ENCODE results near the gene P2RY2. TPM values are rescaled to one million over a fixed set of nuclear protein-coding genes. Genes with fewer than 3 reads are reported as not detected.

The P2RY2 gene
- total and polyA plus RNA-seq, 10 of the 15 experiments (the other 5 are each of a cell fraction or from before 2014, with no cell fraction given) = 0.03 to 0.23 (median 0.17) TPM; not detected in 7

DNA sequence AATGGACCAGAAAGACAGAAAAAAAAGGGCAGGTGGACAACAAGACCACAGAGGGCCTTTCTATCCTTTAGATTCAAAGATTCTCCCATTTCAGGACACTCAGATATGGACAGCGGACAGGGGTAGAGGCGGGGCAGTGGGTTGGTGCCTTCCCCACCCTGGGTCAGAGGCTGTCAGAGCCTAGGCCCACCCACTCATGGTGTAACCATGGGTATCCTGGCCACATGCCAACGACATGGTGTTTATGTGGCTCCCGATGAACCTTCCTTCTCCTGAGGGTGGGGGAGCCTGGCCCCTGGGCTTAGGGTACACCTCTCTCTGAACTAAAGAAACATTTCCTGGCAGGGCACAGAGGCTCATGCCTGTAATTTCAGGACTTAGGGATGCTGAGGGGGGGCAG is 14.3 kb upstream of the P2RY2 start:
- Histone ChIP-seq H2AFZ (ENCODE audit: control insufficient read depth, low read depth, low read length) (no peak overlapping the region), H3K4me1 (ENCODE audit: control insufficient read depth, insufficient read depth, low read length) (no peaks in the 10 kb centered on the region), H3K4me2 (ENCODE audit: control insufficient read depth, insufficient read depth) (no peak overlapping the region), H3K4me3 (no peak overlapping the region), H3K9me3 (replicated peaks; ENCODE audit: control insufficient read depth, insufficient read depth, low read length) (no peaks in the 10 kb centered on the region), H3K9ac (ENCODE audit: control insufficient read depth, insufficient read depth, low read length) (no peak overlapping the region), H3K79me2 (ENCODE audit: control insufficient read depth, insufficient read depth, low read length) (no peaks in the 10 kb centered on the region), H3K27me3 (replicated peaks in 1 of 2; ENCODE audit: control insufficient read depth in 2 of 2, insufficient read depth in 2 of 2, low read length in 1 of 2) (no peaks in the 10 kb centered on the region), H3K36me3 (ENCODE audit: control insufficient read depth in 2 of 2, insufficient read depth in 2 of 2, low read length in 1 of 2) (no peaks in the 10 kb centered on the region), H3K27ac (ENCODE audit: control insufficient read depth, insufficient read depth) (no peak overlapping the region), H4K20me1 (ENCODE audit: control insufficient read depth, insufficient read depth) (no peaks in the 10 kb centered on the region)
- ATAC-seq = no peak
- CTCF ChIA-PET = interaction anchor here (1.8 to 1.9 kb wide), 2 partner anchors 9 to 33 kb away, joined by 5 to 8 read pairs; no protein-coding TSS in a partner anchor
- WGBS (ENCODE audit: insufficient coverage, insufficient replicate concordance, low lambda C conversion rate, missing lambda C conversion rate) = 41% methylated on average over 4 of the region's 4 CpGs
- in situ Hi-C loops (cut with MboI) (no loop called here), intact Hi-C loops (cut with micrococcal nuclease; ENCODE audit: unreplicated experiment) (no loop called here)
- no peak for FAIRE-seq
- TF ChIP-seq TCF7 (IDR thresholded peaks at IDR 0.05; ENCODE audit: borderline replicate concordance) = no peak
- no peak for TF ChIP-seq ZZZ3 (IDR thresholded peaks at IDR 0.05; ENCODE audit: control insufficient read depth, insufficient read length, low read depth)
- no peak for TF ChIP-seq YY1 (IDR thresholded peaks at IDR 0.05; ENCODE audit: low read depth, low read length)
- DNase-seq (ENCODE audit: low read depth, low spot score) = no peak
- no TSS peak for BruUV-seq (replicated peaks)
- SMC1A ChIA-PET (ENCODE audit: uncharacterized antibody, unreplicated experiment) = no interaction called here
- POLR2A ChIA-PET = no interaction called here
- RAD21 ChIA-PET (ENCODE audit: unreplicated experiment) = no interaction called here

DNA sequence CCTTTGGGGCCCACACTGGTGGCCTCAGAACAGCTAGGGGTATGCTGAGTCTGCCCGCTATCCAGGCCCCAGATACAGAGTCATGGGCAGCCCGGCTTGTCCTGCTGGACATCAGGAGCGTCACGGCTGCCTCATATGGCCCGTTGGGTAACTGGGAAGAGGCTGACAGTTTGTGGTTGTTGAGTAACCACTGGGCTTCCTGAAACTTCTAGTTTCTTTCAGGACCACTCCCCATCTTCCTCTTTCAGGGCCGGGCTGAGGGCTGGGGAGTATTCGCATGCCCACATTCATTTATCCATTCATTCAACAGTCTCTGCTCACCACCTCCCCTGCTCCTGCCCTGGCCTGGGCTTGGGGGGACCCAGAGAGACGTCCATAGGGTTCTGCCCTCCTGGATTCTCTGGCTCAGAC is 13.4 kb upstream of the P2RY2 start:
- H2AFZ ChIP-seq (ENCODE audit: control insufficient read depth, low read depth, low read length) = no peak overlapping the region
- ChIA-PET RAD21 (ENCODE audit: unreplicated experiment) (no interaction called here), CTCF (interaction anchor here (1.8 kb wide), 1 partner anchor 8 kb away, joined by 5 read pairs; no protein-coding TSS in a partner anchor), SMC1A (ENCODE audit: uncharacterized antibody, unreplicated experiment) (interaction anchor here (0.6 kb wide), 1 partner anchor 126 kb away, joined by 3 read pairs; no protein-coding TSS in a partner anchor), POLR2A (no interaction called here)
- intact Hi-C loops (cut with micrococcal nuclease; ENCODE audit: unreplicated experiment) (no loop called here), in situ Hi-C loops (cut with MboI) (no loop called here)
- H3K4me2 ChIP-seq (ENCODE audit: control insufficient read depth, insufficient read depth) = no peak overlapping the region
- no peak overlapping the region for H3K9ac ChIP-seq (ENCODE audit: control insufficient read depth, insufficient read depth, low read length)
- TF ChIP-seq NFYB (IDR thresholded peaks at IDR 0.05; ENCODE audit: insufficient read depth, low read depth, low read length) (no peak), RUNX3 (IDR thresholded peaks at IDR 0.05; ENCODE audit: low read length) (no peak), NR2C1 (IDR thresholded peaks at IDR 0.05) (no peak), ZNF274 (IDR thresholded peaks at IDR 0.05; ENCODE audit: insufficient read depth, insufficient read length) (no peak), EZH2 (IDR thresholded peaks at IDR 0.05; ENCODE audit: borderline replicate concordance, control insufficient read depth, low read depth, low read length) (no peak)
- no peak overlapping the region for H3K4me3 ChIP-seq
- BruUV-seq (replicated peaks) = no TSS peak
- no peaks in the 10 kb centered on the region for H3K36me3 ChIP-seq (ENCODE audit: control insufficient read depth in 2 of 2, insufficient read depth in 2 of 2, low read length in 1 of 2)
- H3K27me3 ChIP-seq (replicated peaks in 1 of 2; ENCODE audit: control insufficient read depth in 2 of 2, insufficient read depth in 2 of 2, low read length in 1 of 2) = no peaks in the 10 kb centered on the region
- no peak for FAIRE-seq
- no peak for ATAC-seq
- no peaks in the 10 kb centered on the region for H4K20me1 ChIP-seq (ENCODE audit: control insufficient read depth, insufficient read depth)
- no peak overlapping the region for H3K27ac ChIP-seq (ENCODE audit: control insufficient read depth, insufficient read depth)
- whole genome bisulfite sequencing (ENCODE audit: insufficient coverage, insufficient replicate concordance, low lambda C conversion rate, missing lambda C conversion rate) = 24% methylated on average over 8 of the region's 8 CpGs
- H3K79me2 ChIP-seq (ENCODE audit: control insufficient read depth, insufficient read depth, low read length) = no peaks in the 10 kb centered on the region
- no peaks in the 10 kb centered on the region for H3K4me1 ChIP-seq (ENCODE audit: control insufficient read depth, insufficient read depth, low read length)
- no peak for DNase-seq (ENCODE audit: low read depth, low spot score)
- H3K9me3 ChIP-seq (replicated peaks; ENCODE audit: control insufficient read depth, insufficient read depth, low read length) = no peaks in the 10 kb centered on the region

All from GM12878 (cell line).